HEK293 (cell line): ENCODE data around the gene OCRL.

ENCODE experiments used
- CTCF ChIP-seq: fragments of 450-650 bp; formaldehyde crosslinking; IDR thresholded peaks from 2 replicates; pipeline ENCODE4 v1.5.1; 2016; ENCODE audit warnings: missing biosample characterization, missing genetic modification characterization
- ZBTB7A ChIP-seq: fragments of 450-650 bp; formaldehyde crosslinking; IDR thresholded peaks from 2 replicates; pipeline ENCODE4 v1.5.1; 2016; ENCODE audit warnings: low read depth, missing biosample characterization, missing genetic modification characterization
- ZNF169 ChIP-seq: fragments of 450-650 bp; formaldehyde crosslinking; IDR thresholded peaks from 2 replicates; pipeline ENCODE4 v1.5.1; 2016; ENCODE audit warnings: missing biosample characterization, missing genetic modification characterization
- ZNF2 ChIP-seq: fragments of 450-650 bp; formaldehyde crosslinking; IDR thresholded peaks from 2 replicates; pipeline ENCODE4 v1.5.1; 2016; ENCODE audit warnings: missing biosample characterization, missing genetic modification characterization
- ZNF23 ChIP-seq: fragments of 450-650 bp; formaldehyde crosslinking; IDR thresholded peaks from 2 replicates; pipeline ENCODE4 v1.5.1; 2016; ENCODE audit warnings: missing biosample characterization, missing genetic modification characterization, borderline replicate concordance
- ZNF274 ChIP-seq, 2 experiments: fragments of 200-500 bp in 1 of 2; fragments of 450-650 bp in 1 of 2; sonication (Bioruptor generic) in 1 of 2; formaldehyde crosslinking in 1 of 2; IDR thresholded peaks; 2 replicates each; pipeline versions ENCODE4 v1.5.1 to v1.6.1; 2014 to 2016; ENCODE audit warnings: borderline replicate concordance in 1 of 2, inconsistent platforms in 1 of 2, low read length in 1 of 2, missing biosample characterization in 1 of 2, missing genetic modification characterization in 1 of 2
- ZNF416 ChIP-seq: fragments of 450-650 bp; formaldehyde crosslinking; IDR thresholded peaks from 2 replicates; pipeline ENCODE4 v1.5.1; 2016; ENCODE audit warnings: missing biosample characterization, missing genetic modification characterization
- ZNF660 ChIP-seq: fragments of 450-650 bp; IDR thresholded peaks from 2 replicates; pipeline ENCODE4 v1.5.1; 2018; ENCODE audit warnings: missing biosample characterization, mild to moderate bottlenecking, missing genetic modification characterization

- TF ChIP-seq ZNF169 (no peak), CTCF (tag by site-specific recombination) (no peak), ZNF416 (tag by site-specific recombination) (no peak), ZBTB7A (tag by site-specific recombination) (no peak), ZNF660 (tag by site-specific recombination) (no peak), ZNF2 (tag by site-specific recombination) (no peak), ZNF274 (IDR thresholded peaks at IDR 0.05; ENCODE audit: low read length) (no peak), ZNF274 (tag by site-specific recombination; IDR thresholded peaks at IDR 0.05; ENCODE audit: borderline replicate concordance) (no peak), ZNF23 (no peak)
Observed at GRCh38 chrX:129622757-129623301, 82.8 kb downstream of the OCRL start.
